Suppressor macrophage treated with lipopolysaccharide for 1 hour (primary cell): Measurements from ENCODE around the gene RBP2.

Experiments
- DNase-seq, 3 donors: peaks; one replicate each; pipeline ENCODE4 v3.0.0-alpha.2; 2020 to 2022

The RBP2 gene

GRCh38 chr3:139476348-139476747 lies at the start of gene RBP2:
Gene RBP2, minus strand, starts transcription at chr3:139476516. Its CDS starts 57 bp downstream, at chr3:139476459.
- DNase-seq = no peak

- DNase-seq = no peak
These were observed 48.7 kb upstream of the RBP2 start for GRCh38 chr3:139524841-139525636.

- DNase-seq = no peak
These were observed 47.4 kb upstream of the RBP2 start for GRCh38 chr3:139523718-139524117.

GRCh38 chr3:139523166-139523565 lies 46.9 kb upstream of the RBP2 start:
- DNase-seq = no peak

- no peak for DNase-seq
These were observed 46.1 kb upstream of the RBP2 start for GRCh38 chr3:139522421-139522820.

GRCh38 chr3:139521816-139522215 lies 45.5 kb upstream of the RBP2 start:
- no peak for DNase-seq

GRCh38 chr3:139521144-139521543 lies 44.8 kb upstream of the RBP2 start:
- peak; percentile 13 to 84 (median 80) for DNase-seq

- DNase-seq = peak; percentile 54 to 55 (median 55)
These were observed 43.9 kb upstream of the RBP2 start for GRCh38 chr3:139519998-139520737.

- DNase-seq = no peak
These were observed 42.9 kb upstream of the RBP2 start for GRCh38 chr3:139518926-139519842.

- DNase-seq = no peak
These were observed 42.0 kb upstream of the RBP2 start for GRCh38 chr3:139518306-139518705.

GRCh38 chr3:139517321-139518065 lies 41.2 kb upstream of the RBP2 start:
- no peak for DNase-seq

- DNase-seq = no peak
These were observed 38.4 kb upstream of the RBP2 start for GRCh38 chr3:139514741-139515140.

- DNase-seq = no peak
These were observed 33.3 kb upstream of the RBP2 start for GRCh38 chr3:139509631-139510030.

- no peak for DNase-seq
These were observed 30.4 kb upstream of the RBP2 start for GRCh38 chr3:139506766-139507165.

GRCh38 chr3:139505829-139506386 lies 29.6 kb upstream of the RBP2 start:
- DNase-seq = no peak

- no peak for DNase-seq
These were observed 23.2 kb upstream of the RBP2 start for GRCh38 chr3:139499536-139499935.

- no peak for DNase-seq
These were observed 17.6 kb upstream of the RBP2 start for GRCh38 chr3:139493826-139494385.

GRCh38 chr3:139491966-139492365 lies 15.7 kb upstream of the RBP2 start:
- DNase-seq = no peak

GRCh38 chr3:139491027-139491700 lies 14.8 kb upstream of the RBP2 start:
- no peak for DNase-seq

GRCh38 chr3:139482206-139482605 lies 5.9 kb upstream of the RBP2 start:
- DNase-seq = no peak

GRCh38 chr3:139481116-139481515 lies 4.8 kb upstream of the RBP2 start:
- no peak for DNase-seq
